Jurkat, Clone E6-1 (cell line): Measurements from ENCODE around the gene PRH2.

Experiments
- DNase-seq: peaks from one replicate; pipeline ENCODE4 v3.0.0-alpha.2; 2011; ENCODE audit warnings: low read depth, low spot score
- H3K4me3 ChIP-seq: 2 replicates; pipeline ENCODE4 v1.5.1; 2011; ENCODE audit warnings: mild to moderate bottlenecking, low read length, control low read depth, moderate library complexity

PRH2 gene

DNA sequence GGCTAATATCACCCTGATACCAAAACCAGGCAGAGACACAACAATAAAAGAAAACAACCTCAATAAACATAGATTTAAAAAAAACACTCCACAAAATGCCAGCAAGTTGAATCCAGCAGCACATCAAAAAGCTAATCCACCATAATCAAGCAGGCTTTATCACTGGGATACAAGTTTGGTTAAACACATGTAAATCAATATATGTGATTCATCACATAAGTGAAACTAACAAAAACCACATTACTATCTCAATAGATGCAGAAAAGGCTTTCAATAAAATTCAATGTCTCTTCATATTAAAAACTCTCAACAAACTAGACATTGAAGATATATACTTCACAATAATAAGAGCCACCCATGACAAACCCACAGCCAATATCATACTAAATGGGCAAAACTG, 27.0 kb downstream of the PRH2 start:
- H3K4me3 ChIP-seq = no peak overlapping the region
- no peak for DNase-seq

DNA sequence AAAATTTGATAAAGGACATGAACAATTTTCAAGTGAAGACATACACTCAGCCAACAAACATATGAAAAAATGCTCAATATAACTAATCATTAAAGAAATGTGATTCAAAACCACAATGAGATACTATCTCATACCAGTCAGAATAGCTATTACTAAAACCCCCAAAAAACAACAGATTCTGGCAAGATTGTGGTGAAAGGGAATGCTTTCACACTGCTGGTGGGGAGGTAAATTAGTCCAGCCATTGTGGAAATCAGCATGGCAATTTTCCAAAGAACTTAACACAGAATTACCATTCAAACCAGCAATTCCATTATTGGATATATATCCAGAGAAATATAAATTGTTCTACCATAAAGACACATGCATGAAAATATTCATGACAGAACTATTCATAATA, 28.7 kb downstream of the PRH2 start:
- no peak for DNase-seq
- H3K4me3 ChIP-seq = no peak overlapping the region

- DNase-seq = no peak
- H3K4me3 ChIP-seq = no peak overlapping the region
Measured at GRCh38 chr12:10959804-10960203, 30.8 kb downstream of the PRH2 start.

DNA sequence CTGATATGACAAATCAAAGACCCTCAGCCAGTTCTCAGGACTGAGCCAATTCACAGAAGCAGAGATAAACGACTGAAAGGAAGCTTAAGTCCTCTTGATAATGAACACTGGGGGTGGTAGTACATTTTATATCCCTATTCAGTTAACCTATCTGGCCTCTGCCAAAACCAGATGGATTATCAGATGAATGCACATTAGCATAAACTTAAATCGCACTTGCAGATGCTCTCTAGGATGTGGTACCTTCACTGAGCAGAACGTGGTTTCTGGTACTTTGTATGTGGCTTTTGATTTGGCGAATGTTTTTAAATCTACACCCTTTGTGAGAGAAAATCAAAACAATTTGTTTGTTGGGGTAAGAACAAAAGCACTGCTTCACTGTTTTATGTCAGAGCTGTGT, 31.2 kb downstream of the PRH2 start:
- DNase-seq = peak; percentile 92
- no peak overlapping the region for H3K4me3 ChIP-seq

DNA sequence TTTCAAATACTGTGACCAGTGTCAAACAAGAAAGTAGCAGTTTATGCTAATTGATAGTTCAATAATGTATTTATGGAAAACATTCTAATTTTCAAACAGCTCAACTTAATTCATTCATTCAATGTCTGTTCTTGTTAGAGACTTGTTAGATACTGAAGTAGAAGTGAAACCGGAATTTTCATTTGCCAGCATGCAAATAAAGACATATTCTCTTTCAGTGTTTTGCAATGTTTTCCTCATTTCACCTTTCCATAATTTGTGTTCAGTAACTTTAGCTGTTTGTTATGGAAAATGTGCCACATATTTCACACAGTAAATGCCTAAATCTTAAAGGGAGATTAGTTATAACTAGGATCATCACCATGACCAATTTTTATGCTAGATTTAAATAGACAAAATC, 36.4 kb downstream of the PRH2 start:
- no peak overlapping the region for H3K4me3 ChIP-seq
- DNase-seq = no peak

- H3K4me3 ChIP-seq = no peak overlapping the region
- no peak for DNase-seq
Measured at GRCh38 chr12:10966314-10966713, 37.3 kb downstream of the PRH2 start.

GRCh38 chr12:10967409-10967808, 38.4 kb downstream of the PRH2 start:
- DNase-seq = no peak
- no peak overlapping the region for H3K4me3 ChIP-seq

DNA sequence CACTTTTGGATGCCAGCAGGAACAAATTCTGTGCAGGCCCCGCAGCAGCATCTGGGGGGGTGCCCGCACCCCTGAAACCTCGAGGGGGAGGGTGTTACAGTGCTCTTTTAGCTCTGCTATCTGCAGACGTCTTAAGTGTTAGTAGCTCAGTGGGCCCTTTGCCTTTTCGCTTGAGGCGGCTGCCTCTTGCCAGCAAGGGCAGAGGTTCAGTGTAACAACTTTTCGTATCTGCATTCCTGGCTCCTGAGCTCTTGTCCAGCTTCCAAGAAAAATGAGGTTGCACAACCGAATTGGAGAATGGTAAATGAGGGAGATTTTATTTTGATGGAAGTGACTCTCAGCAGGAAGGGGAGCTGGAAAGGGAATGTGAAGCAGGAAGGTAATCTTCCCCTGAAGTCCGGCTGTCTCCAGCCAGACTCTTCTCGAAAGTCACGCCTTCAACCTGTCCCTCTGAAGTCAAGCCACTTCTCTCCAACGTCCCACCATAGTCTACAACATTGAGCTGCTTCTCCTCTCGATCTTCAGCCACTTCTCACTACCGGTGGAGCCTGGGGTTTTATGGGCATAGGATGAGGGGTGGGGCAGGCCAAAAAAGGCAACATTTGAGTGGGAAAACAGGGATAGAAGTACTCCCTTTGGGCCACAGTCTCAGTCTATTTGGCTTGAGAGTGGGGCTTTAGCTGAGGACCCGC, 39.9 kb downstream of the PRH2 start:
- H3K4me3 ChIP-seq = no peak overlapping the region
- DNase-seq = no peak

- H3K4me3 ChIP-seq = no peak overlapping the region
- DNase-seq = no peak
Measured at GRCh38 chr12:10974965-10975364, 45.9 kb downstream of the PRH2 start.

DNA sequence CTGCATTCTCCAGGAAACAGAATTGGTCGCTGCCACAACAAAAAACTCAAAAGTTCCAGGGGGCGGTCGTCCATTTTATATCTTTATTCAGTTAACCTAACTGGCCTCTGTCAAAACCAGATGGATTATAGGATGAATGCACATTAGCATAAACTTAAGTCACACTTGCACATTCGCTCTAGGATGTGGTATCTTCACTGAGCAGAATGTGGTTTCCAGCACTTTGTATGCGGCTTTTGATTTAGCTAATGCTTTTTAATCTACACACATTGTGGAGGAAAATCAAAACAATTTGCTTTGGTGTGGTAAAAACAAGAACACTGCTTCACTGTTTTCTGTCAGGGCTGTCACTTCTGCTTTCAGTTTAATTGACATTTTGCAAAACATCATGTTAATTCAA, 53.2 kb downstream of the PRH2 start:
- peak; percentile 96 for DNase-seq
- H3K4me3 ChIP-seq = no peak overlapping the region
